ENCODE results near the gene KRTAP1-5.

GRCh38 chr17:41049110-41049509, 22.1 kb upstream of the KRTAP1-5 start:
- TF ChIP-seq CTCF (conservative IDR thresholded peaks at IDR 0.05 in 1 of 2, IDR thresholded peaks at IDR 0.05 in 1 of 2; ENCODE audit: extremely low read depth in 1 of 2, insufficient read depth in 1 of 2, low read depth in 1 of 2, low read length in 2 of 2) (no peak), EZH2 (IDR thresholded peaks at IDR 0.05; ENCODE audit: borderline replicate concordance, low read length) (no peak)

Data from mammary epithelial cell (primary cell).